Adrenal gland (tissue), 5 donors: ENCODE data around the gene CBX8.

ENCODE experiments used
- POLR2A ChIP-seq, 2 donors: fragments of 450-650 bp; IDR thresholded peaks; one replicate each; pipeline ENCODE4 v1.6.1; 2017; ENCODE audit warnings: antibody characterized with exemption in 2 of 2, mild to moderate bottlenecking in 2 of 2, moderate library complexity in 1 of 2
- TF ChIP-seq, protein P1 (sequence below), 6 experiments: fragments of 450-650 bp in 4 of 6; fragments of 200-600 bp in 2 of 6; sonication (generic) in 1 of 6; IDR thresholded peaks; 1 replicate in 5 of 6; 2 replicates in 1 of 6; pipeline versions ENCODE4 v1.5.1 to v1.8.0; 2016 to 2021; ENCODE audit warnings: antibody characterized with exemption in 6 of 6, mild to moderate bottlenecking in 2 of 6, moderate library complexity in 1 of 6
- donor health status: DM: no; HTN: no; CAD: no.

DNA sequence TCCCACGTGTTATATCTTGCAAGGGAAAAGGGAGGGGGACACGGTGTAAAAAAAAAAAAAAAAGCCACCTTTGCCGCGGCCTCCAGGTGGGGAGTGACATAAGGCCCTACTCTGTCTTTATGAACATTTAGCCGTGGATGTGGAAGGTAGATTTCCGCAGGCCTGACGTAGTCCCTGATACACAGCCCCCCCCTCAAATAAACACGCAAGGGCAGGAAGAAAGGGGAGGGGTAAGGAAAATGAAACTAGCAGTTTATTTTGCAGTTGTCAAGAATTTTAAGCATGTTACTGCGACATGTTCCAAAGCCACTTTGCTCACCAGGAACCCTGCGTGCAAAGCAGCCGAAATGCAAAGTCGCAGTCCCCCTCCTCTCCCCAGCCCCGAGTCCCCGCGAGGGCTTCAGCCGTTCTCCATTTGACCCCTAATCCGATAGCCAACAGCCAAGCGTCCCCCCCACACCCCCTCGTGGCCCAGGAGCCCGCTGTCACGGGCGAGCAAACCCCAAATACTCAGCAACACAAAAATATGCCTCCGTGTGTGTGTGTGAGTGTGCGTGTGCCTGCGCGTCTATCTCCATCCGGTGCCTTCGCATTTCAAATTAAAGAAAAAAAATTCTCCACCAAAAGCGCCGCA is 41.1 kb upstream of the CBX8 start:
- peak in 1 of 2 donors; percentile 28 for TF ChIP-seq POLR2A (IDR thresholded peaks at IDR 0.05)
- TF ChIP-seq, protein P1, sequence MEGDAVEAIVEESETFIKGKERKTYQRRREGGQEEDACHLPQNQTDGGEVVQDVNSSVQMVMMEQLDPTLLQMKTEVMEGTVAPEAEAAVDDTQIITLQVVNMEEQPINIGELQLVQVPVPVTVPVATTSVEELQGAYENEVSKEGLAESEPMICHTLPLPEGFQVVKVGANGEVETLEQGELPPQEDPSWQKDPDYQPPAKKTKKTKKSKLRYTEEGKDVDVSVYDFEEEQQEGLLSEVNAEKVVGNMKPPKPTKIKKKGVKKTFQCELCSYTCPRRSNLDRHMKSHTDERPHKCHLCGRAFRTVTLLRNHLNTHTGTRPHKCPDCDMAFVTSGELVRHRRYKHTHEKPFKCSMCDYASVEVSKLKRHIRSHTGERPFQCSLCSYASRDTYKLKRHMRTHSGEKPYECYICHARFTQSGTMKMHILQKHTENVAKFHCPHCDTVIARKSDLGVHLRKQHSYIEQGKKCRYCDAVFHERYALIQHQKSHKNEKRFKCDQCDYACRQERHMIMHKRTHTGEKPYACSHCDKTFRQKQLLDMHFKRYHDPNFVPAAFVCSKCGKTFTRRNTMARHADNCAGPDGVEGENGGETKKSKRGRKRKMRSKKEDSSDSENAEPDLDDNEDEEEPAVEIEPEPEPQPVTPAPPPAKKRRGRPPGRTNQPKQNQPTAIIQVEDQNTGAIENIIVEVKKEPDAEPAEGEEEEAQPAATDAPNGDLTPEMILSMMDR (IDR thresholded peaks at IDR 0.05), result no peak
